ENCODE measurements around the gene HOOK1.

DNA sequence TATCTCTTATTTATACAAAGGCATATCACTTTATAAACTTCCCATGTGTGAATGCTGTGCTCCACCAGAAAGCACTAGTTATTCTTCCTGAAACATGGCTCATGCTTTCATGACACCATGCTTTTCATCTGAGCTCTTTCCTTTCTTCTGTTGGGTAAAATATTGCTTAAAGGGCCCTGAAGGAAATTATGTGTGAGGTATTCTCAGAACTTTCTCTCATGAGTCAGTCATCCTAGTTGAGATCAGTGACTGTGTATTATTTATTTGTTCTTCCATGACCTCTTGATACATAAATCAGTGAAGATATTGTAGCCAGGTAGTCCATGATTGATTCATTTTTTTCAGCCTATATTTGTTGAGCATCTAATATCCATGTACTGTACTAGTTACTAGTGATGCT is 57.0 kb downstream of the HOOK1 start:
- no peak for TF ChIP-seq NFIC (IDR thresholded peaks at IDR 0.05)
- TF ChIP-seq FOXM1 (IDR thresholded peaks at IDR 0.05; ENCODE audit: borderline replicate concordance, low read depth), result no peak
- no peak for TF ChIP-seq TAF1 (IDR thresholded peaks at IDR 0.05; ENCODE audit: low read depth)
- no peak for TF ChIP-seq TCF12 (IDR thresholded peaks at IDR 0.05; ENCODE audit: low read depth)
- TF ChIP-seq, protein P1, sequence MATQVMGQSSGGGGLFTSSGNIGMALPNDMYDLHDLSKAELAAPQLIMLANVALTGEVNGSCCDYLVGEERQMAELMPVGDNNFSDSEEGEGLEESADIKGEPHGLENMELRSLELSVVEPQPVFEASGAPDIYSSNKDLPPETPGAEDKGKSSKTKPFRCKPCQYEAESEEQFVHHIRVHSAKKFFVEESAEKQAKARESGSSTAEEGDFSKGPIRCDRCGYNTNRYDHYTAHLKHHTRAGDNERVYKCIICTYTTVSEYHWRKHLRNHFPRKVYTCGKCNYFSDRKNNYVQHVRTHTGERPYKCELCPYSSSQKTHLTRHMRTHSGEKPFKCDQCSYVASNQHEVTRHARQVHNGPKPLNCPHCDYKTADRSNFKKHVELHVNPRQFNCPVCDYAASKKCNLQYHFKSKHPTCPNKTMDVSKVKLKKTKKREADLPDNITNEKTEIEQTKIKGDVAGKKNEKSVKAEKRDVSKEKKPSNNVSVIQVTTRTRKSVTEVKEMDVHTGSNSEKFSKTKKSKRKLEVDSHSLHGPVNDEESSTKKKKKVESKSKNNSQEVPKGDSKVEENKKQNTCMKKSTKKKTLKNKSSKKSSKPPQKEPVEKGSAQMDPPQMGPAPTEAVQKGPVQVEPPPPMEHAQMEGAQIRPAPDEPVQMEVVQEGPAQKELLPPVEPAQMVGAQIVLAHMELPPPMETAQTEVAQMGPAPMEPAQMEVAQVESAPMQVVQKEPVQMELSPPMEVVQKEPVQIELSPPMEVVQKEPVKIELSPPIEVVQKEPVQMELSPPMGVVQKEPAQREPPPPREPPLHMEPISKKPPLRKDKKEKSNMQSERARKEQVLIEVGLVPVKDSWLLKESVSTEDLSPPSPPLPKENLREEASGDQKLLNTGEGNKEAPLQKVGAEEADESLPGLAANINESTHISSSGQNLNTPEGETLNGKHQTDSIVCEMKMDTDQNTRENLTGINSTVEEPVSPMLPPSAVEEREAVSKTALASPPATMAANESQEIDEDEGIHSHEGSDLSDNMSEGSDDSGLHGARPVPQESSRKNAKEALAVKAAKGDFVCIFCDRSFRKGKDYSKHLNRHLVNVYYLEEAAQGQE (IDR thresholded peaks at IDR 0.05; ENCODE audit: low read depth), result no peak
- no peak for TF ChIP-seq CEBPB (IDR thresholded peaks at IDR 0.05)
- no peak for TF ChIP-seq TEAD4 (IDR thresholded peaks at IDR 0.05)
- TF ChIP-seq CREB1 (IDR thresholded peaks at IDR 0.05; ENCODE audit: low read depth), result no peak
- no peak for TF ChIP-seq EGR1 (IDR thresholded peaks at IDR 0.05)
